HG03196 (cell line): ENCODE measurements around the gene KRT1.

Experiments used
- ATAC-seq: cut with Tn5 transposase; IDR thresholded peaks from one replicate; pipeline ENCODE4 v1.9.1; 2021; ENCODE audit not compliant: unreplicated experiment

The KRT1 gene

GRCh38 chr12:52662918-52663229 is 17.3 kb downstream of the KRT1 start:
- ATAC-seq = no peak

- ATAC-seq = no peak
Observed at GRCh38 chr12:52662093-52662917, 17.9 kb downstream of the KRT1 start.

GRCh38 chr12:52661668-52662067 is 18.5 kb downstream of the KRT1 start:
- ATAC-seq = no peak

GRCh38 chr12:52660934-52661499 is 19.2 kb downstream of the KRT1 start:
- ATAC-seq = no peak

- no peak for ATAC-seq
Observed at GRCh38 chr12:52659951-52660350, 20.3 kb downstream of the KRT1 start.

- ATAC-seq = no peak
Observed at GRCh38 chr12:52659395-52659794, 20.8 kb downstream of the KRT1 start.

- ATAC-seq = no peak
Observed at GRCh38 chr12:52658196-52658595, 22.0 kb downstream of the KRT1 start.

- ATAC-seq = no peak
Observed at GRCh38 chr12:52657250-52657902, 22.8 kb downstream of the KRT1 start.

- no peak for ATAC-seq
Observed at GRCh38 chr12:52656616-52657015, 23.6 kb downstream of the KRT1 start.

GRCh38 chr12:52655720-52656124 is 24.5 kb downstream of the KRT1 start:
- no peak for ATAC-seq

GRCh38 chr12:52655251-52655650 is 25.0 kb downstream of the KRT1 start:
- ATAC-seq = no peak

- no peak for ATAC-seq
Observed at GRCh38 chr12:52651726-52652261, 28.4 kb downstream of the KRT1 start, which contains the start of gene KRT2. TSS of gene KRT2 (minus strand) at chr12:52652211. CDS start at chr12:52652142, 69 bp downstream.

GRCh38 chr12:52650520-52651081 is 29.6 kb downstream of the KRT1 start:
- no peak for ATAC-seq

GRCh38 chr12:52649066-52649465 is 31.1 kb downstream of the KRT1 start:
- no peak for ATAC-seq

GRCh38 chr12:52648012-52648550 is 32.1 kb downstream of the KRT1 start:
- no peak for ATAC-seq

GRCh38 chr12:52647601-52648000 is 32.6 kb downstream of the KRT1 start:
- ATAC-seq = no peak

- no peak for ATAC-seq
Observed at GRCh38 chr12:52646613-52647012, 33.6 kb downstream of the KRT1 start.

- ATAC-seq = no peak
Observed at GRCh38 chr12:52645982-52646381, 34.2 kb downstream of the KRT1 start.

- no peak for ATAC-seq
Observed at GRCh38 chr12:52645120-52645761, 35.0 kb downstream of the KRT1 start.

GRCh38 chr12:52644078-52644415 is 36.2 kb downstream of the KRT1 start:
- no peak for ATAC-seq
